Common myeloid progenitor, CD34-positive (primary cell): Measurements from ENCODE around the gene ASAP2.

ENCODE experiments used
- CTCF ChIA-PET: fragments of 350-600 bp; sonication (Branson Sonifier 250); formaldehyde crosslinking; loops from one replicate; lab custom pipeline; 2021; ENCODE audit warnings: antibody characterized with exemption; lab: Charles Lee
- POLR2A ChIA-PET: fragments of 350-600 bp; sonication (Branson Sonifier 250); formaldehyde crosslinking; loops from one replicate; lab custom pipeline; 2021; ENCODE audit warnings: antibody characterized with exemption; lab: Charles Lee
- DNase-seq, 3 donors: peaks; one replicate each; pipeline versions ENCODE4 v3.0.0 to v3.0.0-alpha.2; 2013
- H3K27ac ChIP-seq, 2 experiments: 1 replicate in 1 of 2; 2 replicates in 1 of 2; pipeline ENCODE4 v1.7.0; 2013; ENCODE audit warnings: inconsistent platforms in 2 of 2, low read length in 2 of 2, mild to moderate bottlenecking in 2 of 2, low read depth in 1 of 2, moderate library complexity in 1 of 2; ENCODE audit not compliant: severe bottlenecking in 2 of 2, insufficient read depth in 1 of 2, poor library complexity in 1 of 2
- H3K27me3 ChIP-seq, 5 experiments: replicated peaks in 2 of 5; 1 replicate in 3 of 5; 2 replicates in 2 of 5; pipeline versions ENCODE4 v1.6.1 to v1.7.0; 2013; ENCODE audit warnings: low read length in 4 of 5, mild to moderate bottlenecking in 2 of 5, moderate library complexity in 2 of 5, inconsistent platforms in 1 of 5; ENCODE audit not compliant: insufficient read depth in 5 of 5, control insufficient read depth in 4 of 5
- H3K36me3 ChIP-seq, 4 experiments: 1 replicate in 2 of 4; 2 replicates in 2 of 4; pipeline versions ENCODE4 v1.6.1 to v1.7.0; 2013; ENCODE audit warnings: low read length in 3 of 4, control low read depth in 1 of 4, mild to moderate bottlenecking in 1 of 4; ENCODE audit not compliant: control insufficient read depth in 4 of 4, insufficient read depth in 4 of 4
- H3K4me1 ChIP-seq, 4 experiments: 1 replicate in 3 of 4; 2 replicates in 1 of 4; pipeline versions ENCODE4 v1.6.1 to v1.7.1; 2013; ENCODE audit warnings: low read length in 3 of 4, mild to moderate bottlenecking in 3 of 4, control low read depth in 1 of 4, inconsistent platforms in 1 of 4, moderate library complexity in 1 of 4; ENCODE audit not compliant: control insufficient read depth in 4 of 4, insufficient read depth in 4 of 4; ENCODE audit errors: control extremely low read depth in 1 of 4
- H3K4me3 ChIP-seq, 7 experiments: 1 replicate in 4 of 7; 2 replicates in 3 of 7; pipeline versions ENCODE4 v1.5.1 to v1.7.0; 2013; ENCODE audit warnings: mild to moderate bottlenecking in 7 of 7, low read length in 6 of 7, moderate library complexity in 6 of 7, inconsistent platforms in 2 of 7, low read depth in 2 of 7, control low read depth in 1 of 7; ENCODE audit not compliant: insufficient read depth in 4 of 7, control insufficient read depth in 1 of 7; ENCODE audit errors: extremely low read depth in 1 of 7
- H3K9me3 ChIP-seq, 5 experiments: 1 replicate in 4 of 5; 2 replicates in 1 of 5; pipeline versions ENCODE4 v1.6.1 to v1.7.1; 2013; ENCODE audit warnings: low read length in 4 of 5, mild to moderate bottlenecking in 2 of 5, inconsistent platforms in 1 of 5, low read depth in 1 of 5, moderate library complexity in 1 of 5; ENCODE audit not compliant: control insufficient read depth in 4 of 5, insufficient read depth in 2 of 5; ENCODE audit errors: control extremely low read depth in 1 of 5
- WGBS: methylation state at CpG from one replicate; pipeline ENCODE4 v1.1.5; 2013; ENCODE audit not compliant: insufficient coverage; 5-methylcytosine and 5-hydroxymethylcytosine counted together

Gene ASAP2

GRCh38 chr2:9236045-9236344 is 29.4 kb downstream of the ASAP2 start:
- WGBS, result 88% methylated on average over 5 of the region's 7 CpGs
- Histone ChIP-seq H3K9me3 (no peaks in the 10 kb centered on the region), H3K27ac (no peak overlapping the region), H3K4me1 (peaks cover 0 to 20% (median 15%) of the 10 kb centered on the region in 4 experiments), H3K4me3 (no peak overlapping the region), H3K27me3 (no peaks in the 10 kb centered on the region), H3K36me3 (no peaks in the 10 kb centered on the region)
- DNase-seq, result no peak
- ChIA-PET POLR2A (no interaction called here), CTCF (no interaction called here)

DNA sequence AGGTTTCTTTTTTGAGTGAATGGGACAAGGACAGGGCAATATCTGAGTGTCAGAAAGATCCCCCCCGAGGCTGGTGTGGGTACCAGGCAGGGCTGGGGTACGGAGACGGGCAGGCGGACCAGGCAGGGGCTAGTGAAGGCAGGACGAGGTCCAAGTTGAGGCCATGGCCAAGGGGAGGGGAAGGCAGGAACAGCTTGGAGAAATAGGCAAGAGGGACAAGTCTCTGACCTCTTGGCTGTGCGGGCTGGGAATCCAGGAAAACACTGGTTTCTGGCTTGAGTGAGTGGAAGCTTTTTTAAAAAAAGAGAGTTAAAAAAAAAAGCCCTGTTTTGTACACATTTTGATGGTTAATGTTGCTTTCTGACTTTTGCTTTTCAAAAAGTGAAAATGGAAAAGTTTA is 30.3 kb downstream of the ASAP2 start:
- no peak for DNase-seq
- Histone ChIP-seq H3K4me3 (no peak overlapping the region), H3K4me1 (peaks cover 0 to 11% (median 6%) of the 10 kb centered on the region in 4 experiments), H3K36me3 (no peaks in the 10 kb centered on the region), H3K9me3 (no peaks in the 10 kb centered on the region), H3K27me3 (no peaks in the 10 kb centered on the region), H3K27ac (no peak overlapping the region)
- CTCF ChIA-PET, result no interaction called here
- POLR2A ChIA-PET, result no interaction called here
- WGBS, result 84% methylated on average over 6 of the region's 6 CpGs

DNA sequence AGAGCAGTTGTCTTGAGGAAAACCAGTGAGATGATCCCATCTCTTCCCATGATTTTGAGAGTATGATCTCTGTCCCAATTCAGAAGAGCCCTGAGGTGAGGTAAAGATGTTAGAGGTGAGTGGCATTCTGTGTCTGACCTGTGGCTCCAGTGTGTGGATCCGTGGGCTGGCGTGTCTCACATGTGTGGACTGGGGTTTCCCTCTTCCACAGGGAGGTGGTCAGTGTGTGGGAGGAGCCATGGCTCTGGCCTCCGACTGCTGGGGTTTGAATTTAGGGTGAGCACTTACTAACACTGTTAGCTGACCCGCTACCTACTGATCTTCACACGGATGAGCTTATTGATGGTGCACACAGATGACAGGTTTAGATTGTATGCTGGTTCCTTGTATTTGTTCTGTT is 31.2 kb downstream of the ASAP2 start:
- peaks cover 0 to 9% (median 6%) of the 10 kb centered on the region in 4 experiments for H3K4me1 ChIP-seq
- H3K27ac ChIP-seq, result no peak overlapping the region
- no peak overlapping the region for H3K4me3 ChIP-seq
- no peaks in the 10 kb centered on the region for H3K9me3 ChIP-seq
- DNase-seq, result no peak
- CTCF ChIA-PET, result no interaction called here
- H3K36me3 ChIP-seq, result no peaks in the 10 kb centered on the region
- no peaks in the 10 kb centered on the region for H3K27me3 ChIP-seq
- 95% methylated on average over 4 of the region's 5 CpGs for WGBS
- POLR2A ChIA-PET, result no interaction called here

DNA sequence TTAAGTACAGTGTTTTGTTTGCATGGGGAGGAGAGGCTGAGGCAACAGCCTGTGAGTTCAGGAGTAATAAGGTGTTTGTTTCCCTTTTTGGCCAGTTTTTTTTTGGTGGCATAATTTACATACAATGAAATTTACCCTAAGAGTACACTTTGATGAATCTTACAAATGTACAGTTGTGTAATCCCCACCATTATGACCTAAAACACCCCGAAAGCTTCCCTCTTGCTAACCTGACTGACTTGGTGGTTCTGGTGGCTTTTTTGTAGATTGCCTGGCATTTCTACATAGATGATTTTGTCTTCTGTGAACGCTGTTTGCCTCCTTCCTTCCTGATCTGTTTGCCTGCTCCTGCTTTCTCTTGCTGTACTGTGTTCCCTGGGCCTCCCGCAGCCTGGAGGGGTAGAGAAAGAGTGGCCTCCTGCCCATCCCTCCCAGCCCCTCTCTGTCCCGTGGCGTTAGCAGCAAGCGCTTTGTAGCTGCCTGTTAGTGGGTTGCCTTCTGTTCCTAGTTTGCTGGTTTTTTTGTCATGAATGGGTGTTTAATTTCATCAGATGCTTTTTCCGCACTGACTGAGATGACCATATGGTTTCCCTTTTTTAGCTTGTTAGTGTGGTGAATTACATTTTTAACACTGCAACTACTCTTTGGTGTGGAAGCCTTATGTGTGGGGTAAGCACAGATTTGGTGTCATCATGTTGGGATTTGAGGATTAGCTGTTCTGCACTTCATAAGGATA is 32.1 kb downstream of the ASAP2 start:
- H3K4me1 ChIP-seq, result peaks cover 0 to 8% (median 6%) of the 10 kb centered on the region in 4 experiments
- WGBS, result 100% methylated on average over 1 of the region's 7 CpGs
- ChIA-PET POLR2A (no interaction called here), CTCF (interaction anchor here (2.1 kb wide), 1 partner anchor 33 kb away, joined by 7 read pairs; the partner anchor contains the start of gene ASAP2)
- H3K27ac ChIP-seq, result no peak overlapping the region
- H3K4me3 ChIP-seq, result no peak overlapping the region
- H3K27me3 ChIP-seq, result no peaks in the 10 kb centered on the region
- no peaks in the 10 kb centered on the region for H3K36me3 ChIP-seq
- no peak for DNase-seq
- no peaks in the 10 kb centered on the region for H3K9me3 ChIP-seq

GRCh38 chr2:9239616-9240015 is 33.0 kb downstream of the ASAP2 start:
- POLR2A ChIA-PET, result no interaction called here
- Histone ChIP-seq H3K4me1 (peaks cover 0 to 4% (median 2%) of the 10 kb centered on the region in 4 experiments), H3K9me3 (no peaks in the 10 kb centered on the region), H3K4me3 (no peak overlapping the region), H3K36me3 (no peaks in the 10 kb centered on the region), H3K27me3 (no peaks in the 10 kb centered on the region), H3K27ac (no peak overlapping the region)
- CTCF ChIA-PET, result interaction anchor here (2.1 kb wide), 1 partner anchor 34 kb away, joined by 7 read pairs; the partner anchor contains the start of gene ASAP2
- 89% methylated on average over 3 of the region's 5 CpGs for WGBS
- DNase-seq, result no peak

DNA sequence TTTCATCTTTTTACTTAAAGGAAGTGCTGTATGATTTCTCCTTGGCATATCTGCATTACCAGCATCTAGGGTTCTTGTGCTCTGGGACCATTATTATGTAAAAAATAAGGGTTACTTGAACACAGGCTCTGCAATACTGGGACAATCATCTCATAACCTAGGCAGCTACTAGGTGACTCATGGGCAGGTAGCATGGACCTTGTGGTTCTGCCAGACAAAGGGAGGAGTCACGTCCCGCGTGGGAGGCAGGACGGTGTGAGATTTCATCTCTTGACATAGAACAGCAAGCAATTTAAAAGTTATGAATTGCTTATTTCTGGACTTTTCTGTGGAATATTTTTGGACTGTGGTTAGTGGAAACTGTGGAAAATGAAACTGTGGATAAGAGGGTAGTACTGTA is 34.1 kb downstream of the ASAP2 start:
- Histone ChIP-seq H3K27me3 (no peaks in the 10 kb centered on the region), H3K36me3 (no peaks in the 10 kb centered on the region), H3K27ac (no peak overlapping the region), H3K4me3 (no peak overlapping the region), H3K9me3 (no peaks in the 10 kb centered on the region), H3K4me1 (no peaks in the 10 kb centered on the region)
- no peak for DNase-seq
- CTCF ChIA-PET, result interaction anchor here (2.1 kb wide), 1 partner anchor 35 kb away, joined by 7 read pairs; the partner anchor contains the start of gene ASAP2
- POLR2A ChIA-PET, result no interaction called here
- no CpG with 5 or more reads among the region's 4 CpGs for WGBS

GRCh38 chr2:9241233-9241632 is 34.6 kb downstream of the ASAP2 start:
- ChIA-PET POLR2A (no interaction called here), CTCF (no interaction called here)
- no peak for DNase-seq
- no peaks in the 10 kb centered on the region for H3K9me3 ChIP-seq
- no peaks in the 10 kb centered on the region for H3K36me3 ChIP-seq
- WGBS, result 100% methylated on average over 4 of the region's 6 CpGs
- H3K27ac ChIP-seq, result no peak overlapping the region
- H3K4me3 ChIP-seq, result no peak overlapping the region
- H3K4me1 ChIP-seq, result no peaks in the 10 kb centered on the region
- no peaks in the 10 kb centered on the region for H3K27me3 ChIP-seq
